ENCODE data around the gene SETSIP.

DNA sequence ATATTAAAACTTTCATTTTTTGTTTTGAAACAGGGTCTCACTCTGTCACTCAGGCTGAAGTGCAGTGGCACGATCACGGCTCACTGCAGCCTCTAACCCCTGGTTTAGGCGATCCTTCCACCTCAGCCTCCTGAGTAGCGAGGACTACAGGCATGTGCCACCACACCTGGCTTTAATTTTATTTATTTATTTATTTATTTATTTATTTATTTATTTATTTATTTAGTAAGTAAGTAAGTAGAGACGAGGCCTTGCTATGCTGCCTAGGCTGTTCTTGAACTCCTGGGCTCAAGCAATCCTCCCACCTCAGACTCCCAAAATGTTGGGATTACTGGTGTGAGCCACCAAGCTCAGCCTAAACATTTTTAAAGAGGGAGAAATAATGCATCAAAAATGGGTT lies 1.2 kb upstream of the SETSIP start:
- TF ChIP-seq, protein P1, sequence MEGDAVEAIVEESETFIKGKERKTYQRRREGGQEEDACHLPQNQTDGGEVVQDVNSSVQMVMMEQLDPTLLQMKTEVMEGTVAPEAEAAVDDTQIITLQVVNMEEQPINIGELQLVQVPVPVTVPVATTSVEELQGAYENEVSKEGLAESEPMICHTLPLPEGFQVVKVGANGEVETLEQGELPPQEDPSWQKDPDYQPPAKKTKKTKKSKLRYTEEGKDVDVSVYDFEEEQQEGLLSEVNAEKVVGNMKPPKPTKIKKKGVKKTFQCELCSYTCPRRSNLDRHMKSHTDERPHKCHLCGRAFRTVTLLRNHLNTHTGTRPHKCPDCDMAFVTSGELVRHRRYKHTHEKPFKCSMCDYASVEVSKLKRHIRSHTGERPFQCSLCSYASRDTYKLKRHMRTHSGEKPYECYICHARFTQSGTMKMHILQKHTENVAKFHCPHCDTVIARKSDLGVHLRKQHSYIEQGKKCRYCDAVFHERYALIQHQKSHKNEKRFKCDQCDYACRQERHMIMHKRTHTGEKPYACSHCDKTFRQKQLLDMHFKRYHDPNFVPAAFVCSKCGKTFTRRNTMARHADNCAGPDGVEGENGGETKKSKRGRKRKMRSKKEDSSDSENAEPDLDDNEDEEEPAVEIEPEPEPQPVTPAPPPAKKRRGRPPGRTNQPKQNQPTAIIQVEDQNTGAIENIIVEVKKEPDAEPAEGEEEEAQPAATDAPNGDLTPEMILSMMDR (IDR thresholded peaks at IDR 0.05): no peak
- TF ChIP-seq, protein P2, sequence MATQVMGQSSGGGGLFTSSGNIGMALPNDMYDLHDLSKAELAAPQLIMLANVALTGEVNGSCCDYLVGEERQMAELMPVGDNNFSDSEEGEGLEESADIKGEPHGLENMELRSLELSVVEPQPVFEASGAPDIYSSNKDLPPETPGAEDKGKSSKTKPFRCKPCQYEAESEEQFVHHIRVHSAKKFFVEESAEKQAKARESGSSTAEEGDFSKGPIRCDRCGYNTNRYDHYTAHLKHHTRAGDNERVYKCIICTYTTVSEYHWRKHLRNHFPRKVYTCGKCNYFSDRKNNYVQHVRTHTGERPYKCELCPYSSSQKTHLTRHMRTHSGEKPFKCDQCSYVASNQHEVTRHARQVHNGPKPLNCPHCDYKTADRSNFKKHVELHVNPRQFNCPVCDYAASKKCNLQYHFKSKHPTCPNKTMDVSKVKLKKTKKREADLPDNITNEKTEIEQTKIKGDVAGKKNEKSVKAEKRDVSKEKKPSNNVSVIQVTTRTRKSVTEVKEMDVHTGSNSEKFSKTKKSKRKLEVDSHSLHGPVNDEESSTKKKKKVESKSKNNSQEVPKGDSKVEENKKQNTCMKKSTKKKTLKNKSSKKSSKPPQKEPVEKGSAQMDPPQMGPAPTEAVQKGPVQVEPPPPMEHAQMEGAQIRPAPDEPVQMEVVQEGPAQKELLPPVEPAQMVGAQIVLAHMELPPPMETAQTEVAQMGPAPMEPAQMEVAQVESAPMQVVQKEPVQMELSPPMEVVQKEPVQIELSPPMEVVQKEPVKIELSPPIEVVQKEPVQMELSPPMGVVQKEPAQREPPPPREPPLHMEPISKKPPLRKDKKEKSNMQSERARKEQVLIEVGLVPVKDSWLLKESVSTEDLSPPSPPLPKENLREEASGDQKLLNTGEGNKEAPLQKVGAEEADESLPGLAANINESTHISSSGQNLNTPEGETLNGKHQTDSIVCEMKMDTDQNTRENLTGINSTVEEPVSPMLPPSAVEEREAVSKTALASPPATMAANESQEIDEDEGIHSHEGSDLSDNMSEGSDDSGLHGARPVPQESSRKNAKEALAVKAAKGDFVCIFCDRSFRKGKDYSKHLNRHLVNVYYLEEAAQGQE (IDR thresholded peaks at IDR 0.05; ENCODE audit: insufficient read depth in 1 of 2, low read depth in 2 of 2, low read length in 1 of 2): no peak
- TF ChIP-seq POLR2AphosphoS5 (IDR thresholded peaks at IDR 0.05; ENCODE audit: low read depth, low read length) (no peak), SIN3A (IDR thresholded peaks at IDR 0.05; ENCODE audit: borderline replicate concordance, insufficient read depth, low read depth, low read length) (no peak), TCF7L2 (IDR thresholded peaks at IDR 0.05; ENCODE audit: low read depth, low read length) (no peak)

All from Panc1 (cell line).